T-helper 17 cell (primary cell): ENCODE results near the gene NUP210. TPM values are rescaled to one million over a fixed set of nuclear protein-coding genes. Genes with fewer than 3 reads are reported as not detected.

Experiments
- ATAC-seq: fragments of 150-1000 bp; cut with Tn5 transposase; 2 replicates; pipeline ENCODE4 v1.10.0; 2021; ENCODE audit warnings: mild to moderate bottlenecking, moderate library complexity
- DNase-seq, 3 donors: peaks; one replicate each; pipeline versions ENCODE4 v3.0.0 to v3.0.0-alpha.2; 2020 to 2021
- H3K9me3 ChIP-seq: one replicate; pipeline ENCODE4 v1.7.0; 2013; ENCODE audit warnings: low read length, mild to moderate bottlenecking; ENCODE audit not compliant: control insufficient read depth, poor library complexity, severe bottlenecking
- H3K27ac Mint-ChIP-seq: one replicate; pipeline ENCODE4 v1.8.0; 2022; ENCODE audit warnings: mild to moderate bottlenecking, moderate library complexity, mixed read lengths
- H3K27me3 Mint-ChIP-seq: one replicate; pipeline ENCODE4 v1.8.0; 2022; ENCODE audit warnings: mixed read lengths
- H3K36me3 Mint-ChIP-seq: one replicate; pipeline ENCODE4 v1.8.0; 2022; ENCODE audit warnings: low read depth, mixed read lengths
- H3K4me1 Mint-ChIP-seq: one replicate; pipeline ENCODE4 v1.8.0; 2022; ENCODE audit warnings: mild to moderate bottlenecking, mixed read lengths
- H3K4me3 Mint-ChIP-seq: one replicate; pipeline ENCODE4 v1.8.0; 2022; ENCODE audit warnings: mild to moderate bottlenecking, moderate library complexity, mixed read lengths
- total RNA-seq, 4 donors: library from RNA in 2 of 4; stranded (reverse) in 2 of 4; gene quantifications; one replicate each; pipeline ENCODE4 v1.2.3 and lab custom pipeline; 2022 to 2026

Gene NUP210
- total RNA-seq, 2 donors from 2014 or later, result 125 to 137 TPM

- peaks cover 2% of the 10 kb centered on the region for H3K36me3 Mint-ChIP-seq
- H3K4me1 Mint-ChIP-seq, result peaks cover 23% of the 10 kb centered on the region
- no peaks in the 10 kb centered on the region for H3K9me3 ChIP-seq
- DNase-seq (no peak), ATAC-seq (no peak)
- H3K27me3 Mint-ChIP-seq, result no peaks in the 10 kb centered on the region
- no peak overlapping the region for H3K27ac Mint-ChIP-seq
- H3K4me3 Mint-ChIP-seq, result no peak overlapping the region
Measured at GRCh38 chr3:13408890-13409289, 11.2 kb downstream of the NUP210 start.

GRCh38 chr3:13407926-13408325 lies 12.2 kb downstream of the NUP210 start:
- DNase-seq (no peak), ATAC-seq (no peak)
- Mint-ChIP-seq H3K36me3 (peaks cover 2% of the 10 kb centered on the region), H3K4me3 (no peak overlapping the region), H3K4me1 (peaks cover 15% of the 10 kb centered on the region), H3K27me3 (no peaks in the 10 kb centered on the region), H3K27ac (no peak overlapping the region)
- no peaks in the 10 kb centered on the region for H3K9me3 ChIP-seq

GRCh38 chr3:13407475-13407874 lies 12.6 kb downstream of the NUP210 start:
- Mint-ChIP-seq H3K36me3 (peaks cover 2% of the 10 kb centered on the region), H3K27ac (no peak overlapping the region), H3K27me3 (no peaks in the 10 kb centered on the region), H3K4me3 (no peak overlapping the region), H3K4me1 (peaks cover 18% of the 10 kb centered on the region)
- ATAC-seq (no peak), DNase-seq (no peak)
- no peaks in the 10 kb centered on the region for H3K9me3 ChIP-seq

GRCh38 chr3:13406190-13406589 lies 13.9 kb downstream of the NUP210 start:
- H3K9me3 ChIP-seq, result no peaks in the 10 kb centered on the region
- Mint-ChIP-seq H3K27ac (peak overlapping the region; percentile 93), H3K4me3 (no peak overlapping the region), H3K27me3 (no peaks in the 10 kb centered on the region), H3K4me1 (peaks cover 20% of the 10 kb centered on the region), H3K36me3 (peaks cover 2% of the 10 kb centered on the region)
- ATAC-seq, result no peak
- DNase-seq, result no peak

- ATAC-seq, result no peak
- peaks cover 17% of the 10 kb centered on the region for H3K4me1 Mint-ChIP-seq
- no peak overlapping the region for H3K4me3 Mint-ChIP-seq
- no peak for DNase-seq
- H3K9me3 ChIP-seq, result no peaks in the 10 kb centered on the region
- H3K27me3 Mint-ChIP-seq, result no peaks in the 10 kb centered on the region
- H3K36me3 Mint-ChIP-seq, result peaks cover 2% of the 10 kb centered on the region
- H3K27ac Mint-ChIP-seq, result peak overlapping the region; percentile 93
Measured at GRCh38 chr3:13405614-13406013, 14.5 kb downstream of the NUP210 start.

- peaks cover 2% of the 10 kb centered on the region for H3K36me3 Mint-ChIP-seq
- peak overlapping the region; percentile 93 for H3K27ac Mint-ChIP-seq
- H3K4me1 Mint-ChIP-seq, result peaks cover 20% of the 10 kb centered on the region
- H3K9me3 ChIP-seq, result no peaks in the 10 kb centered on the region
- no peak overlapping the region for H3K4me3 Mint-ChIP-seq
- DNase-seq, result no peak
- no peaks in the 10 kb centered on the region for H3K27me3 Mint-ChIP-seq
- ATAC-seq, result no peak
Measured at GRCh38 chr3:13404626-13405452, 15.3 kb downstream of the NUP210 start.

GRCh38 chr3:13403847-13404246 lies 16.3 kb downstream of the NUP210 start:
- H3K4me3 Mint-ChIP-seq, result no peak overlapping the region
- peaks cover 2% of the 10 kb centered on the region for H3K36me3 Mint-ChIP-seq
- ATAC-seq (no peak), DNase-seq (no peak)
- H3K27me3 Mint-ChIP-seq, result no peaks in the 10 kb centered on the region
- H3K4me1 Mint-ChIP-seq, result peaks cover 20% of the 10 kb centered on the region
- H3K9me3 ChIP-seq, result no peaks in the 10 kb centered on the region
- peak overlapping the region; percentile 93 for H3K27ac Mint-ChIP-seq

- ATAC-seq, result no peak
- Mint-ChIP-seq H3K27me3 (no peaks in the 10 kb centered on the region), H3K36me3 (peaks cover 2% of the 10 kb centered on the region), H3K27ac (peak overlapping the region; percentile 93), H3K4me3 (no peak overlapping the region), H3K4me1 (peaks cover 20% of the 10 kb centered on the region)
- DNase-seq, result no peak
- no peaks in the 10 kb centered on the region for H3K9me3 ChIP-seq
Measured at GRCh38 chr3:13403213-13403819, 16.8 kb downstream of the NUP210 start.

- H3K27ac Mint-ChIP-seq, result peak overlapping the region; percentile 9
- H3K4me3 Mint-ChIP-seq, result no peak overlapping the region
Measured at GRCh38 chr3:13401149-13401548, 19.0 kb downstream of the NUP210 start.

GRCh38 chr3:13400114-13400673 lies 19.9 kb downstream of the NUP210 start:
- no peaks in the 10 kb centered on the region for H3K36me3 Mint-ChIP-seq
- H3K4me1 Mint-ChIP-seq, result peaks cover 21% of the 10 kb centered on the region
- H3K9me3 ChIP-seq, result no peaks in the 10 kb centered on the region
- ATAC-seq (no peak), DNase-seq (no peak)
- no peak overlapping the region for H3K27ac Mint-ChIP-seq
- no peaks in the 10 kb centered on the region for H3K27me3 Mint-ChIP-seq
- H3K4me3 Mint-ChIP-seq, result no peak overlapping the region

More at GRCh38 chr3:13401149-13401548, 19.0 kb downstream of the NUP210 start:
- Mint-ChIP-seq H3K4me1 (peaks cover 16% of the 10 kb centered on the region), H3K27me3 (no peaks in the 10 kb centered on the region), H3K36me3 (no peaks in the 10 kb centered on the region)
- no peak for DNase-seq
- ATAC-seq, result no peak
- H3K9me3 ChIP-seq, result no peaks in the 10 kb centered on the region

- no peaks in the 10 kb centered on the region for H3K36me3 Mint-ChIP-seq
- peaks cover 21% of the 10 kb centered on the region for H3K4me1 Mint-ChIP-seq
- H3K27me3 Mint-ChIP-seq, result no peaks in the 10 kb centered on the region
- no peak overlapping the region for H3K4me3 Mint-ChIP-seq
- ATAC-seq (no peak), DNase-seq (no peak)
- no peaks in the 10 kb centered on the region for H3K9me3 ChIP-seq
- peak overlapping the region; percentile 9 for H3K27ac Mint-ChIP-seq
Measured at GRCh38 chr3:13399603-13400002, 20.5 kb downstream of the NUP210 start.

GRCh38 chr3:13397316-13397715 lies 22.8 kb downstream of the NUP210 start:
- Mint-ChIP-seq H3K4me3 (no peak overlapping the region), H3K4me1 (peaks cover 13% of the 10 kb centered on the region), H3K27me3 (no peaks in the 10 kb centered on the region), H3K36me3 (no peaks in the 10 kb centered on the region), H3K27ac (no peak overlapping the region)
- ATAC-seq, result no peak
- H3K9me3 ChIP-seq, result no peaks in the 10 kb centered on the region
- DNase-seq, result no peak

GRCh38 chr3:13394363-13394762 lies 25.8 kb downstream of the NUP210 start:
- no peak for ATAC-seq
- Mint-ChIP-seq H3K4me3 (no peak overlapping the region), H3K4me1 (peaks cover 22% of the 10 kb centered on the region), H3K27ac (peak overlapping the region; percentile 53), H3K27me3 (no peaks in the 10 kb centered on the region), H3K36me3 (no peaks in the 10 kb centered on the region)
- no peaks in the 10 kb centered on the region for H3K9me3 ChIP-seq
- DNase-seq, result no peak
